Ovary (tissue), 3 donors: ENCODE data around the gene WNT4.

ENCODE experiments used
- CTCF ChIP-seq, 3 donors: fragments of 450-650 bp in 2 of 3; fragments of 200-600 bp in 1 of 3; IDR thresholded peaks; one replicate each; pipeline versions ENCODE4 v1.5.1 to v1.8.0; 2016 to 2022; ENCODE audit warnings: antibody characterized with exemption in 3 of 3, mild to moderate bottlenecking in 1 of 3
- POLR2A ChIP-seq: fragments of 450-650 bp; IDR thresholded peaks from one replicate; pipeline ENCODE4 v1.6.1; 2017; ENCODE audit warnings: antibody characterized with exemption, mild to moderate bottlenecking, moderate library complexity
- donor health status: DM: no; HTN: no; CAD: no.

- no peak for TF ChIP-seq POLR2A
- no peak for TF ChIP-seq CTCF (IDR thresholded peaks at IDR 0.05)
Measured at GRCh38 chr1:22168412-22168973, 25.6 kb upstream of the WNT4 start.
